H1 (cell line): Measurements from ENCODE around the gene SEC16A. TPM values are rescaled to one million over a fixed set of nuclear protein-coding genes. Genes with fewer than 3 reads are reported as not detected.

ENCODE experiments used
- BCL11A ChIP-seq, 2 experiments: IDR thresholded peaks; one replicate each; pipeline ENCODE4 v1.6.1; 2011; ENCODE audit warnings: low read depth in 2 of 2, low read length in 2 of 2, mild to moderate bottlenecking in 2 of 2
- CHD2 ChIP-seq: IDR thresholded peaks from 2 replicates; pipeline ENCODE4 v1.6.1; 2012; ENCODE audit warnings: low read length, improper control_type of control experiment
- CTBP2 ChIP-seq: IDR thresholded peaks from 2 replicates; pipeline ENCODE4 v1.7.0; 2011; ENCODE audit warnings: borderline replicate concordance, mild to moderate bottlenecking, moderate library complexity, mixed read lengths, low read length; ENCODE audit not compliant: insufficient read depth, insufficient read length
- GTF2F1 ChIP-seq: IDR thresholded peaks from 2 replicates; pipeline ENCODE4 v1.6.1; 2012; ENCODE audit warnings: low read depth, low read length, improper control_type of control experiment, borderline replicate concordance
- PHF8 ChIP-seq: fragments of 200-600 bp; sonication (generic); conservative IDR thresholded peaks from 2 replicates; pipeline ENCODE4 v1.7.1; 2012; ENCODE audit warnings: low read depth, mild to moderate bottlenecking, inconsistent platforms, low read length, moderate library complexity
- POLR2AphosphoS5 ChIP-seq: IDR thresholded peaks from 2 replicates; pipeline ENCODE4 v1.6.1; 2011; ENCODE audit warnings: low read depth, low read length
- polyA plus RNA-seq, 7 experiments: library from polyadenylated mRNA; depleted of rRNA in 3 of 7; stranded (reverse) in 5 of 7; unstranded in 2 of 7; fragments of >200 nt in 5 of 7; fragments of 200-250 nt in 2 of 7; gene quantifications; 1 replicate in 5 of 7; 2 replicates in 1 of 7; 4 replicates in 1 of 7; pipeline versions ENCODE4 v1.2.1 to v1.2.3, GENCODE V29; 2011 to 2013; ENCODE audit warnings: missing spikeins in 2 of 7, mixed read lengths in 2 of 7
- total RNA-seq: library from RNA; stranded (reverse); fragmentation: NEBNext Ultra II Directional; extraction: Animal tissue kit (Norgen Biotek cat#: 25700); gene quantifications from 2 replicates; pipeline ENCODE4 v1.2.1, GENCODE V29; 2021

The SEC16A gene
- total and polyA plus RNA-seq, 2 of the 8 experiments (the other 6 are each of a cell fraction or from before 2014, with no cell fraction given): 21.6 to 49.0 TPM

- no peak for TF ChIP-seq CTBP2
- no peak for TF ChIP-seq BCL11A (IDR thresholded peaks at IDR 0.05; ENCODE audit: low read depth in 2 of 2, low read length in 2 of 2)
- TF ChIP-seq POLR2AphosphoS5: no peak
- no peak for TF ChIP-seq GTF2F1
- TF ChIP-seq CHD2: no peak
- no peak for TF ChIP-seq PHF8
These were observed 26.7 kb upstream of the SEC16A start (continued) for GRCh38 chr9:136509549-136509948.
